Loucy (cell line): ENCODE measurements around the gene PLAAT2.

ENCODE experiments used
- H2AFZ ChIP-seq: fragments of 200-600 bp; sonication (generic); 2 replicates; pipeline ENCODE4 v1.6.0; 2016; ENCODE audit warnings: antibody characterized with exemption, mild to moderate bottlenecking, low read length, moderate library complexity
- H3F3A ChIP-seq: fragments of 200-600 bp; 2 replicates; pipeline ENCODE4 v1.6.0; 2016; ENCODE audit warnings: antibody characterized with exemption, low read depth, mild to moderate bottlenecking
- H3K27me3 ChIP-seq: fragments of 200-600 bp; sonication (generic); 2 replicates; pipeline ENCODE4 v1.6.1; 2014; ENCODE audit warnings: low read length, mild to moderate bottlenecking; ENCODE audit not compliant: insufficient read depth, poor library complexity, severe bottlenecking
- H3K36me3 ChIP-seq: fragments of 200-600 bp; sonication (generic); 2 replicates; pipeline ENCODE4 v1.6.1; 2016; ENCODE audit warnings: low read length; ENCODE audit not compliant: insufficient read depth
- H3K4me1 ChIP-seq: fragments of 200-600 bp; sonication (generic); 2 replicates; pipeline ENCODE4 v1.5.1; 2014; ENCODE audit warnings: low read length, mild to moderate bottlenecking; ENCODE audit not compliant: insufficient read depth, poor library complexity, severe bottlenecking
- H3K4me2 ChIP-seq: fragments of 200-600 bp; sonication (generic); 2 replicates; pipeline ENCODE4 v1.6.0; 2014; ENCODE audit warnings: antibody characterized with exemption, low read length, low read depth, mild to moderate bottlenecking; ENCODE audit not compliant: poor library complexity, severe bottlenecking
- H3K4me3 ChIP-seq: fragments of 200-600 bp; sonication (generic); 2 replicates; pipeline ENCODE4 v1.5.1; 2014; ENCODE audit warnings: low read length, mild to moderate bottlenecking, mixed read lengths; ENCODE audit not compliant: poor library complexity, severe bottlenecking
- H3K79me2 ChIP-seq: fragments of 200-600 bp; sonication (generic); 2 replicates; pipeline ENCODE4 v1.6.1; 2014; ENCODE audit warnings: low read length; ENCODE audit not compliant: insufficient read depth
- H3K9ac ChIP-seq: fragments of 200-600 bp; sonication (generic); 2 replicates; pipeline ENCODE4 v1.6.0; 2014; ENCODE audit warnings: mild to moderate bottlenecking, low read depth, low read length, moderate library complexity; ENCODE audit not compliant: poor library complexity, severe bottlenecking
- H3K9me2 ChIP-seq: fragments of 200-600 bp; sonication (generic); replicated peaks from 2 replicates; pipeline ENCODE4 v1.6.1; 2016; ENCODE audit warnings: low read depth, low read length, mixed read lengths
- H3K9me3 ChIP-seq: fragments of 200-600 bp; sonication (generic); 2 replicates; pipeline ENCODE4 v1.6.1; 2014; ENCODE audit warnings: mild to moderate bottlenecking, antibody characterized with exemption, low read length, low read depth; ENCODE audit not compliant: insufficient read depth
- H4K20me1 ChIP-seq: fragments of 200-600 bp; sonication (generic); 2 replicates; pipeline ENCODE4 v1.6.0; 2014; ENCODE audit warnings: antibody characterized with exemption, low read length, mild to moderate bottlenecking; ENCODE audit not compliant: insufficient read depth, poor library complexity, severe bottlenecking
- CTCF ChIP-seq: fragments of 200-600 bp; sonication (generic); conservative IDR thresholded peaks from 2 replicates; pipeline ENCODE4 v1.5.1; 2014; ENCODE audit warnings: mild to moderate bottlenecking, antibody characterized with exemption, low read length
- EZH2phosphoT487 ChIP-seq: fragments of 200-600 bp; IDR thresholded peaks from 2 replicates; pipeline ENCODE4 v1.6.1; 2018; ENCODE audit warnings: antibody characterized with exemption, mild to moderate bottlenecking, moderate library complexity, borderline replicate concordance

The PLAAT2 gene

GRCh38 chr11:63512816-63513215 is 50.4 kb downstream of the PLAAT2 start:
- Histone ChIP-seq H3K9ac (no peak overlapping the region), H3K9me3 (no peaks in the 10 kb centered on the region), H4K20me1 (no peaks in the 10 kb centered on the region), H3K27me3 (no peaks in the 10 kb centered on the region), H3K36me3 (no peaks in the 10 kb centered on the region), H3K9me2 (no peaks in the 10 kb centered on the region), H3F3A (no peaks in the 10 kb centered on the region), H3K4me1 (peaks cover 31% of the 10 kb centered on the region), H2AFZ (no peak overlapping the region), H3K79me2 (peaks cover 16% of the 10 kb centered on the region; the same call in 1 of the 2 replicates), H3K4me3 (no peak overlapping the region), H3K4me2 (no peak overlapping the region)
- TF ChIP-seq CTCF (no peak), EZH2phosphoT487 (no peak)

- Histone ChIP-seq H3K36me3 (no peaks in the 10 kb centered on the region), H3K4me2 (peak overlapping the region; percentile 88), H3K79me2 (peaks cover 28% of the 10 kb centered on the region), H3K9ac (peak overlapping the region; percentile 60), H3K4me3 (peak overlapping the region; percentile 40), H3F3A (no peaks in the 10 kb centered on the region), H4K20me1 (no peaks in the 10 kb centered on the region), H3K27me3 (no peaks in the 10 kb centered on the region), H3K4me1 (peaks cover 47% of the 10 kb centered on the region), H3K9me2 (no peaks in the 10 kb centered on the region), H3K9me3 (no peaks in the 10 kb centered on the region), H2AFZ (no peak overlapping the region)
- TF ChIP-seq CTCF (no peak), EZH2phosphoT487 (no peak)
Observed at GRCh38 chr11:63511048-63511748, 52.0 kb downstream of the PLAAT2 start.

- Histone ChIP-seq H3K9me3 (no peaks in the 10 kb centered on the region), H3K79me2 (peaks cover 29% of the 10 kb centered on the region), H3K4me2 (peak overlapping the region; percentile 88), H2AFZ (no peak overlapping the region), H3K9ac (peak overlapping the region; percentile 60), H3K36me3 (no peaks in the 10 kb centered on the region), H3F3A (no peaks in the 10 kb centered on the region), H4K20me1 (no peaks in the 10 kb centered on the region), H3K9me2 (no peaks in the 10 kb centered on the region), H3K4me1 (peaks cover 53% of the 10 kb centered on the region), H3K27me3 (no peaks in the 10 kb centered on the region), H3K4me3 (peak overlapping the region; percentile 40)
- no peak for TF ChIP-seq EZH2phosphoT487
- no peak for TF ChIP-seq CTCF
Observed at GRCh38 chr11:63510360-63511047, 52.7 kb downstream of the PLAAT2 start.
